Skin epidermis (tissue), 12 donors: ENCODE measurements around the gene CSTF2T.
A peak's percentile ranks its signal among the peaks of the same experiment; 100 is the strongest.
"Not testable (repeated sequence)": the region's sequence is repeated elsewhere in the genome, so short reads cannot be mapped to it uniquely, and the experiment has no call there.

Experiments
- H3K27ac ChIP-seq, 21 experiments: fragments of 200-600 bp; sonication (generic) in 11 of 21; one replicate each; pipeline ENCODE4 v1.5.0; 2020; ENCODE audit warnings: mild to moderate bottlenecking in 3 of 21, inconsistent platforms in 2 of 21, moderate library complexity in 2 of 21
- H3K4me3 ChIP-seq, 7 experiments: fragments of 200-600 bp; sonication (generic) in 2 of 7; one replicate each; pipeline ENCODE4 v1.5.0; 2020; ENCODE audit warnings: inconsistent platforms in 2 of 7, mild to moderate bottlenecking in 2 of 7, moderate library complexity in 1 of 7

The CSTF2T gene

GRCh38 chr10:51700228-51700817 lies 928 bp upstream of the CSTF2T start:
- H3K27ac ChIP-seq, result peak overlapping the region in 20 of 21 experiments; percentile 82 to 100 (median 98)
- peak overlapping the region; percentile 60 to 91 (median 73) for H3K4me3 ChIP-seq

GRCh38 chr10:51699145-51699474 lies 285 bp downstream of the CSTF2T start:
- peak overlapping the region; percentile 60 to 91 (median 73) for H3K4me3 ChIP-seq
- peak overlapping the region; percentile 77 to 100 (median 97) for H3K27ac ChIP-seq

GRCh38 chr10:51698473-51699063 lies 827 bp downstream of the CSTF2T start:
- peak overlapping the region; percentile 60 to 91 (median 73) for H3K4me3 ChIP-seq

GRCh38 chr10:51696251-51696650 lies 3.1 kb downstream of the CSTF2T start:
- H3K4me3 ChIP-seq, result no peak overlapping the region
- peak overlapping the region in 1 of 21 experiments; percentile 36 for H3K27ac ChIP-seq

More at GRCh38 chr10:51698473-51699063, 827 bp downstream of the CSTF2T start:
- peak overlapping the region in 20 of 21 experiments; percentile 82 to 100 (median 98) for H3K27ac ChIP-seq

GRCh38 chr10:51694086-51694768 lies 5.2 kb downstream of the CSTF2T start:
- Histone ChIP-seq H3K4me3 (no peak overlapping the region), H3K27ac (no peak overlapping the region)

- Histone ChIP-seq H3K4me3 (no peak overlapping the region), H3K27ac (no peak overlapping the region)
Measured at GRCh38 chr10:51691135-51691534, 8.3 kb downstream of the CSTF2T start.

- Histone ChIP-seq H3K4me3 (no peak overlapping the region), H3K27ac (no peak overlapping the region)
Measured at GRCh38 chr10:51689536-51689935, 9.9 kb downstream of the CSTF2T start.

GRCh38 chr10:51688826-51689225 lies 10.6 kb downstream of the CSTF2T start:
- H3K27ac ChIP-seq, result not testable (repeated sequence)

GRCh38 chr10:51687296-51687695 lies 12.1 kb downstream of the CSTF2T start:
- Histone ChIP-seq H3K4me3 (no peak overlapping the region), H3K27ac (no peak overlapping the region)

More at GRCh38 chr10:51688826-51689225, 10.6 kb downstream of the CSTF2T start:
- H3K4me3 ChIP-seq, result not testable (repeated sequence)

GRCh38 chr10:51685768-51686167 lies 13.6 kb downstream of the CSTF2T start:
- Histone ChIP-seq H3K27ac (no peak overlapping the region), H3K4me3 (no peak overlapping the region)

- Histone ChIP-seq H3K27ac (no peak overlapping the region), H3K4me3 (no peak overlapping the region)
Measured at GRCh38 chr10:51683031-51683691, 16.2 kb downstream of the CSTF2T start.

- H3K4me3 ChIP-seq, result no peak overlapping the region
- H3K27ac ChIP-seq, result no peak overlapping the region
Measured at GRCh38 chr10:51679841-51680240, 19.6 kb downstream of the CSTF2T start.

GRCh38 chr10:51675088-51675487 lies 24.3 kb downstream of the CSTF2T start:
- Histone ChIP-seq H3K4me3 (no peak overlapping the region), H3K27ac (no peak overlapping the region)

- Histone ChIP-seq H3K27ac (no peak overlapping the region), H3K4me3 (no peak overlapping the region)
Measured at GRCh38 chr10:51672039-51672535, 27.3 kb downstream of the CSTF2T start.

GRCh38 chr10:51669041-51669440 lies 30.4 kb downstream of the CSTF2T start:
- Histone ChIP-seq H3K27ac (no peak overlapping the region), H3K4me3 (no peak overlapping the region)

- H3K4me3 ChIP-seq, result no peak overlapping the region
Measured at GRCh38 chr10:51668336-51668689, 31.1 kb downstream of the CSTF2T start.

GRCh38 chr10:51667678-51668335 lies 31.6 kb downstream of the CSTF2T start:
- no peak overlapping the region for H3K4me3 ChIP-seq
- no peak overlapping the region for H3K27ac ChIP-seq

More at GRCh38 chr10:51668336-51668689, 31.1 kb downstream of the CSTF2T start:
- no peak overlapping the region for H3K27ac ChIP-seq

GRCh38 chr10:51666456-51666855 lies 32.9 kb downstream of the CSTF2T start:
- Histone ChIP-seq H3K27ac (no peak overlapping the region), H3K4me3 (no peak overlapping the region)

GRCh38 chr10:51663086-51663485 lies 36.3 kb downstream of the CSTF2T start:
- H3K27ac ChIP-seq, result no peak overlapping the region

GRCh38 chr10:51659344-51659743 lies 40.1 kb downstream of the CSTF2T start:
- H3K27ac ChIP-seq, result no peak overlapping the region

More at GRCh38 chr10:51663086-51663485, 36.3 kb downstream of the CSTF2T start:
- H3K4me3 ChIP-seq, result no peak overlapping the region

More at GRCh38 chr10:51659344-51659743, 40.1 kb downstream of the CSTF2T start:
- no peak overlapping the region for H3K4me3 ChIP-seq
